SU-DHL-6 (cell line): Measurements from ENCODE around the gene G2E3.

ENCODE experiments used
- EZH2phosphoT487 ChIP-seq: fragments of 200-600 bp; sonication (generic), shearing (Covaris generic); conservative IDR thresholded peaks from 2 replicates; pipeline ENCODE4 v1.6.1; 2018; ENCODE audit warnings: mild to moderate bottlenecking, antibody characterized with exemption, low read length, moderate library complexity, mixed read lengths
- TF ChIP-seq, protein P1 (sequence below): fragments of 200-600 bp; sonication (generic); IDR thresholded peaks from one replicate; pipeline ENCODE4 v1.5.1; 2017; ENCODE audit warnings: antibody characterized with exemption, mild to moderate bottlenecking, low read length, moderate library complexity; ENCODE audit not compliant: insufficient read depth, poor library complexity, severe bottlenecking

DNA sequence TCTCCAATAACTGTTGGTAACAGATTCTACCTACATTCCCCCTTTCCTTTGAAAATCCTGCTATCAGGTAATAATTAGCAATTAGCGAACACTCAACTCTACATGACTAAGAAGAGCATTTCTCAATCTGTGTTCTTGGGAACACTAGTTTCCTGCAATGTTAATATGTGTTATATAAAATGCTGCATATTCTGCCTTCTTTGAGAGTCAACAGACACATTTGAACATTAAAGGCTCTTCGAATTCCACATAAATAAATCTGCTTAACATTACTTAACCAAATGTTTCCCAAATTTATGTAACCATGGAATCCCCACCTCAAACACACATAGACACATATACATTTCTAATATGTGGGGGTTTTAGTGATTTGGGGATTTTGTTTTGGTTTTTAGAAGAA lies 41.2 kb upstream of the G2E3 start:
- TF ChIP-seq, protein P1, sequence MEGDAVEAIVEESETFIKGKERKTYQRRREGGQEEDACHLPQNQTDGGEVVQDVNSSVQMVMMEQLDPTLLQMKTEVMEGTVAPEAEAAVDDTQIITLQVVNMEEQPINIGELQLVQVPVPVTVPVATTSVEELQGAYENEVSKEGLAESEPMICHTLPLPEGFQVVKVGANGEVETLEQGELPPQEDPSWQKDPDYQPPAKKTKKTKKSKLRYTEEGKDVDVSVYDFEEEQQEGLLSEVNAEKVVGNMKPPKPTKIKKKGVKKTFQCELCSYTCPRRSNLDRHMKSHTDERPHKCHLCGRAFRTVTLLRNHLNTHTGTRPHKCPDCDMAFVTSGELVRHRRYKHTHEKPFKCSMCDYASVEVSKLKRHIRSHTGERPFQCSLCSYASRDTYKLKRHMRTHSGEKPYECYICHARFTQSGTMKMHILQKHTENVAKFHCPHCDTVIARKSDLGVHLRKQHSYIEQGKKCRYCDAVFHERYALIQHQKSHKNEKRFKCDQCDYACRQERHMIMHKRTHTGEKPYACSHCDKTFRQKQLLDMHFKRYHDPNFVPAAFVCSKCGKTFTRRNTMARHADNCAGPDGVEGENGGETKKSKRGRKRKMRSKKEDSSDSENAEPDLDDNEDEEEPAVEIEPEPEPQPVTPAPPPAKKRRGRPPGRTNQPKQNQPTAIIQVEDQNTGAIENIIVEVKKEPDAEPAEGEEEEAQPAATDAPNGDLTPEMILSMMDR = no peak
- TF ChIP-seq EZH2phosphoT487 = no peak
